ENCODE data around the gene CCDC197.

DNA sequence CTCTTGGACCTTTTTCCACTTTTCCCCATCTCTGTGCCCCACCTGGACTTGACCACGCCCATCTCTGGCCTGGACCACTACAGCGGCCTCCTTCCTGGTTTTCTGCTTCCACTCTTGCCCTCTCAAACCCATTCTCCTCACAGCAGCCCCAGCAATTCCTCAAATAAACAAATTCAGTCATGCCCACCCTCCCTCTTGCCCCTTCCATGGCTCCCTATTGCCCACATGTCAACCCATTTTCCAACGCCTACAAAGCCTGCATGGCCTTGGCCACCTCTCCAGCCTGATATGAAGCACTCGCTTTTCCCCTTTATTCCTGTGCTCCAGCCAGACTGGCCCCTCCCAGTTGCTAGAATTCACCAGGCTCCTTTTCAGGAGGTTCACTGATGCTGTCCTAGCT is 23.2 kb downstream of the CCDC197 start:
- TF ChIP-seq, protein P1, sequence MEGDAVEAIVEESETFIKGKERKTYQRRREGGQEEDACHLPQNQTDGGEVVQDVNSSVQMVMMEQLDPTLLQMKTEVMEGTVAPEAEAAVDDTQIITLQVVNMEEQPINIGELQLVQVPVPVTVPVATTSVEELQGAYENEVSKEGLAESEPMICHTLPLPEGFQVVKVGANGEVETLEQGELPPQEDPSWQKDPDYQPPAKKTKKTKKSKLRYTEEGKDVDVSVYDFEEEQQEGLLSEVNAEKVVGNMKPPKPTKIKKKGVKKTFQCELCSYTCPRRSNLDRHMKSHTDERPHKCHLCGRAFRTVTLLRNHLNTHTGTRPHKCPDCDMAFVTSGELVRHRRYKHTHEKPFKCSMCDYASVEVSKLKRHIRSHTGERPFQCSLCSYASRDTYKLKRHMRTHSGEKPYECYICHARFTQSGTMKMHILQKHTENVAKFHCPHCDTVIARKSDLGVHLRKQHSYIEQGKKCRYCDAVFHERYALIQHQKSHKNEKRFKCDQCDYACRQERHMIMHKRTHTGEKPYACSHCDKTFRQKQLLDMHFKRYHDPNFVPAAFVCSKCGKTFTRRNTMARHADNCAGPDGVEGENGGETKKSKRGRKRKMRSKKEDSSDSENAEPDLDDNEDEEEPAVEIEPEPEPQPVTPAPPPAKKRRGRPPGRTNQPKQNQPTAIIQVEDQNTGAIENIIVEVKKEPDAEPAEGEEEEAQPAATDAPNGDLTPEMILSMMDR (IDR thresholded peaks at IDR 0.05; ENCODE audit: low read depth, low read length): no peak
- TF ChIP-seq EZH2phosphoT487 (IDR thresholded peaks at IDR 0.05; ENCODE audit: low read depth): no peak
